IMR-90 (cell line): ENCODE measurements around the gene TXNL4B. TPM values are rescaled to one million over a fixed set of nuclear protein-coding genes. Genes with fewer than 3 reads are reported as not detected.

ENCODE experiments used
- ATAC-seq: fragments of 200-7000 bp; cut with Tn5 transposase; 2 replicates; pipeline ENCODE4 v1.9.1; 2020; ENCODE audit warnings: low read depth, mild to moderate bottlenecking, moderate library complexity
- BruUV-seq: library from RNA; stranded (reverse); fragments of 400-500 nt; replicated peaks from 2 replicates; lab custom pipeline; 2021; lab: Mats Ljungman, UMichigan
- CTCF ChIA-PET: fragments of 300-600 bp; formaldehyde crosslinking; extraction: SDS; loops from one replicate; lab custom pipeline; 2021; ENCODE audit warnings: antibody characterized with exemption; lab: Yijun Ruan, JAX
- POLR2A ChIA-PET: fragments of 300-600 bp; sonication (Branson Sonifier 250); formaldehyde crosslinking; loops from one replicate; lab custom pipeline; 2022; ENCODE audit warnings: antibody characterized with exemption; ENCODE audit not compliant: unreplicated experiment; lab: Charles Lee
- DNase-seq: peaks from one replicate; pipeline ENCODE4 v3.0.0; 2013
- H2AFZ ChIP-seq: replicated peaks from 2 replicates; pipeline ENCODE3; 2013; ENCODE audit warnings: low read length, mild to moderate bottlenecking; ENCODE audit not compliant: poor library complexity
- H2AK5ac ChIP-seq: 2 replicates; pipeline ENCODE4 v1.6.1; 2013; ENCODE audit warnings: low read depth, low read length, inconsistent platforms
- H2AK9ac ChIP-seq: replicated peaks from 2 replicates; pipeline ENCODE3; 2013; ENCODE audit warnings: mild to moderate bottlenecking, low read depth, low read length, moderate library complexity; ENCODE audit not compliant: poor library complexity
- H2BK120ac ChIP-seq: 2 replicates; pipeline ENCODE4 v1.6.1; 2013; ENCODE audit warnings: low read depth, low read length, inconsistent platforms
- H2BK15ac ChIP-seq: 3 replicates; pipeline ENCODE4 v1.6.1; 2013; ENCODE audit warnings: low read depth, low read length, inconsistent platforms
- H2BK20ac ChIP-seq: 2 replicates; pipeline ENCODE4 v1.6.1; 2013; ENCODE audit warnings: low read depth, mild to moderate bottlenecking, inconsistent platforms, low read length, moderate library complexity
- H2BK5ac ChIP-seq: 2 replicates; pipeline ENCODE4 v1.6.1; 2013; ENCODE audit warnings: mild to moderate bottlenecking, low read depth, low read length, inconsistent platforms; ENCODE audit not compliant: poor library complexity, severe bottlenecking
- H3K14ac ChIP-seq: replicated peaks from 2 replicates; pipeline ENCODE4 v1.6.1; 2013; ENCODE audit warnings: low read depth, low read length, inconsistent platforms
- H3K18ac ChIP-seq: 2 replicates; pipeline ENCODE4 v1.6.1; 2013; ENCODE audit warnings: low read depth, low read length, control low read depth
- H3K23ac ChIP-seq: 2 replicates; pipeline ENCODE4 v1.6.1; 2013; ENCODE audit warnings: low read depth, low read length, inconsistent platforms
- H3K27ac ChIP-seq: 2 replicates; pipeline ENCODE4 v1.5.1; 2013; ENCODE audit warnings: mild to moderate bottlenecking, control low read depth, low read length; ENCODE audit not compliant: insufficient read depth
- H3K27me3 ChIP-seq: 2 replicates; pipeline ENCODE4 v1.6.1; 2013; ENCODE audit warnings: low read length; ENCODE audit not compliant: control insufficient read depth, insufficient read depth
- H3K36me3 ChIP-seq: 2 replicates; pipeline ENCODE4 v1.6.1; 2013; ENCODE audit warnings: low read length, mixed read lengths; ENCODE audit not compliant: control insufficient read depth, insufficient read depth
- H3K4ac ChIP-seq: 2 replicates; pipeline ENCODE4 v1.6.1; 2013; ENCODE audit warnings: low read depth, low read length, inconsistent platforms
- H3K4me1 ChIP-seq: 2 replicates; pipeline ENCODE4 v1.6.1; 2013; ENCODE audit warnings: low read length, mixed read lengths; ENCODE audit not compliant: control insufficient read depth, insufficient read depth
- H3K4me2 ChIP-seq: 2 replicates; pipeline ENCODE4 v1.6.1; 2013; ENCODE audit warnings: low read depth, mild to moderate bottlenecking, control low read depth, low read length, moderate library complexity
- H3K4me3 ChIP-seq: 2 replicates; pipeline ENCODE4 v1.5.1; 2013; ENCODE audit warnings: low read depth, mild to moderate bottlenecking, control low read depth, low read length, moderate library complexity; ENCODE audit not compliant: insufficient read depth
- H3K56ac ChIP-seq: 2 replicates; pipeline ENCODE4 v1.6.1; 2013; ENCODE audit warnings: low read length, inconsistent platforms; ENCODE audit not compliant: insufficient read depth; ENCODE audit errors: extremely low read depth
- H3K79me1 ChIP-seq, 2 experiments: 2 replicates each; pipeline ENCODE4 v1.6.1; 2013; ENCODE audit warnings: low read length in 2 of 2, inconsistent platforms in 1 of 2, low read depth in 1 of 2
- H3K9ac ChIP-seq: 2 replicates; pipeline ENCODE4 v1.6.1; 2013; ENCODE audit warnings: low read depth, low read length, control low read depth
- H3K9me1 ChIP-seq: 2 replicates; pipeline ENCODE4 v1.6.1; 2013; ENCODE audit warnings: low read length, inconsistent platforms; ENCODE audit not compliant: insufficient read depth
- H3K9me3 ChIP-seq: 2 replicates; pipeline ENCODE4 v1.6.1; 2013; ENCODE audit warnings: low read length; ENCODE audit not compliant: control insufficient read depth, insufficient read depth
- H4K20me1 ChIP-seq: 2 replicates; pipeline ENCODE4 v1.6.1; 2013; ENCODE audit warnings: low read length, inconsistent platforms; ENCODE audit not compliant: insufficient read depth
- H4K5ac ChIP-seq: 2 replicates; pipeline ENCODE4 v1.6.1; 2013; ENCODE audit warnings: mild to moderate bottlenecking, low read depth, low read length, control low read depth
- H4K8ac ChIP-seq, 2 experiments: 2 replicates each; pipeline ENCODE4 v1.6.1; 2013; ENCODE audit warnings: low read depth in 2 of 2, low read length in 2 of 2, control low read depth in 1 of 2, inconsistent platforms in 1 of 2
- H4K91ac ChIP-seq: 2 replicates; pipeline ENCODE4 v1.6.1; 2013; ENCODE audit warnings: low read depth, low read length, inconsistent platforms; ENCODE audit not compliant: insufficient read depth
- CEBPB ChIP-seq: IDR thresholded peaks from 2 replicates; pipeline ENCODE4 v1.6.1; 2012; ENCODE audit warnings: low read depth, low read length, improper control_type of control experiment
- CHD1 ChIP-seq: IDR thresholded peaks from 2 replicates; pipeline ENCODE4 v1.6.1; 2012; ENCODE audit warnings: low read depth, low read length, improper control_type of control experiment
- FOS ChIP-seq: fragments of 150-350 bp; IDR thresholded peaks from 2 replicates; pipeline ENCODE4 v1.6.1; 2016; ENCODE audit warnings: low read depth, low read length
- MAFK ChIP-seq: IDR thresholded peaks from 2 replicates; pipeline ENCODE4 v1.6.1; 2012; ENCODE audit warnings: low read depth, low read length, improper control_type of control experiment
- NFE2L2 ChIP-seq: fragments of 150-350 bp; IDR thresholded peaks from 2 replicates; pipeline ENCODE4 v1.6.1; 2016; ENCODE audit warnings: low read depth, mild to moderate bottlenecking, low read length
- POLR2A ChIP-seq: IDR thresholded peaks from 2 replicates; pipeline ENCODE4 v1.6.1; 2012; ENCODE audit warnings: mild to moderate bottlenecking, low read depth, low read length
- RCOR1 ChIP-seq: IDR thresholded peaks from 2 replicates; pipeline ENCODE4 v1.6.1; 2012; ENCODE audit warnings: mild to moderate bottlenecking, low read length, improper control_type of control experiment; ENCODE audit not compliant: insufficient replicate concordance
- SMC3 ChIP-seq: fragments of 150-350 bp; IDR thresholded peaks from 2 replicates; pipeline ENCODE4 v1.6.1; 2016; ENCODE audit warnings: low read depth, mild to moderate bottlenecking, antibody characterized with exemption, low read length, moderate library complexity
- WGBS, 2 experiments: methylation state at CpG; one replicate each; pipeline versions ENCODE4 v1.1.5 to v1.1.7; 2013; ENCODE audit warnings: missing lambda C conversion rate in 2 of 2; ENCODE audit not compliant: insufficient read length in 1 of 2; ENCODE audit errors: extremely low coverage in 2 of 2; 5-methylcytosine and 5-hydroxymethylcytosine counted together
- dilution Hi-C: fragments of 300-500 bp; cut with HindIII; formaldehyde crosslinking; loops from one replicate; pipeline ENCODE4 v1.14.3; 2018; ENCODE audit warnings: low sequenced_read_pairs; ENCODE audit not compliant: unreplicated experiment
- in situ Hi-C: fragments of 300-500 bp; cut with MboI; formaldehyde crosslinking; loops from 3 replicates; pipeline ENCODE4 v1.14.3; 2019; ENCODE audit warnings: low sequenced_read_pairs, inconsistent platforms, mixed read lengths
- intact Hi-C: fragments of 100-400 bp; cut with micrococcal nuclease; formaldehyde crosslinking; loops from 2 replicates; pipeline ENCODE4 v1.10.0; 2022
- polyA plus RNA-seq, 3 experiments: library from polyadenylated mRNA; depleted of rRNA; stranded (reverse); fragments of >200 nt; gene quantifications; 2 replicates each; pipeline ENCODE4 v1.2.3, GENCODE V29; 2012; ENCODE audit warnings: low replicate concordance in 1 of 3
- total RNA-seq: library from RNA; depleted of rRNA; stranded (reverse); fragments of >200 nt; gene quantifications from 2 replicates; pipeline ENCODE4 v1.2.3, GENCODE V29; 2012
- TF ChIP-seq, protein P1 (sequence below): fragments of 150-350 bp; IDR thresholded peaks from 2 replicates; pipeline ENCODE4 v1.6.1; 2016; ENCODE audit warnings: low read depth, mild to moderate bottlenecking, low read length, moderate library complexity, borderline replicate concordance

TXNL4B gene
- total and polyA plus RNA-seq, 2 of the 4 experiments (the other 2 are of a cell fraction): 5.4 to 8.6 TPM

DNA sequence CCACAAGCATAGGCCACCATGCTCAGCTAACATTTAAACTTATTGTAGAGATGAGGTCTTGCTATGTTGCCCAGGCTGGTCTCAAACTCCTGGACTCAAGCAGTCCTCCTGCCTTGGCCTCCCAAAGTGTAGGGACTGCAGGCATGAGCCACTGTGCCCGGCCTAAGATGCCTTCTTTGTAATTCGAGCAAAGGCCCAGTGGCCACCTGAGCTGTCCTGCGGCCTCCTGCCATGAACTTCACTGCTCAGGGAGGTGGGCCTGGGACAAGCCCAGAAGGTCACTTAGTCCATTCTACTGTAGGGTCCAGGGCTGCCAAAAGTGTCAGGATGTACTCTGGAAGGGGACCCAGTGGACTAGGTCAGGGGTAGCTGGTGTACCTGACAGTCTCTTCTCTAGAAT, 30.7 kb upstream of the TXNL4B start:
- H3K4me3 ChIP-seq: no peak overlapping the region
- H4K8ac ChIP-seq: no peak overlapping the region
- H2AK9ac ChIP-seq: no peak overlapping the region
- H4K20me1 ChIP-seq: 0 out of 2 replicates have a peak, but pooled peaks cover 4% of the 10 kb centered on the region
- H3K23ac ChIP-seq: no peak overlapping the region
- H3K14ac ChIP-seq: no peak overlapping the region
- DNase-seq (no peak), ATAC-seq (no peak)
- no peak overlapping the region for H3K4me2 ChIP-seq
- BruUV-seq: no TSS peak
- no peak overlapping the region for H2AK5ac ChIP-seq
- H4K5ac ChIP-seq: no peak overlapping the region
- no peak overlapping the region for H2AFZ ChIP-seq
- no peak overlapping the region for H2BK120ac ChIP-seq
- H3K18ac ChIP-seq: no peak overlapping the region
- ChIA-PET POLR2A (no interaction called here), CTCF (interaction anchor here (1.1 to 1.9 kb wide), 5 partner anchors 10 to 1755 kb away, joined by 3 to 8 read pairs (median 5); no protein-coding TSS in a partner anchor)
- intact Hi-C loops (loop anchor here (10.0 kb wide), 4 partner anchors 281 to 1911 kb away; no protein-coding TSS in a partner anchor), in situ Hi-C loops (loop anchor here (10.0 kb wide), 1 partner anchor 341 kb away; no protein-coding TSS in a partner anchor), dilution Hi-C loops (no loop called here)
- H2BK15ac ChIP-seq: no peak overlapping the region
- WGBS, 2 experiments: no CpG with 5 or more reads among the region's 3 CpGs
- H3K27me3 ChIP-seq: peaks cover 3% of the 10 kb centered on the region; the same call in 1 of the 2 replicates
- H3K36me3 ChIP-seq: no peaks in the 10 kb centered on the region
- no peak overlapping the region for H3K27ac ChIP-seq
- H4K91ac ChIP-seq: no peak overlapping the region
- no peak overlapping the region for H2BK5ac ChIP-seq
- no peaks in the 10 kb centered on the region for H3K9me3 ChIP-seq
- H3K4ac ChIP-seq: no peak overlapping the region
- H3K79me1 ChIP-seq: no peaks in the 10 kb centered on the region
- no peak overlapping the region for H3K56ac ChIP-seq
- H2BK20ac ChIP-seq: no peak overlapping the region
- no peaks in the 10 kb centered on the region for H3K9me1 ChIP-seq
- no peak for TF ChIP-seq NFE2L2
- TF ChIP-seq POLR2A: no peak
- no peak for TF ChIP-seq RCOR1
- no peak for TF ChIP-seq SMC3
- no peak for TF ChIP-seq FOS
- TF ChIP-seq MAFK: no peak
- no peak for TF ChIP-seq CHD1
- no peak for TF ChIP-seq CEBPB
- TF ChIP-seq, protein P1, sequence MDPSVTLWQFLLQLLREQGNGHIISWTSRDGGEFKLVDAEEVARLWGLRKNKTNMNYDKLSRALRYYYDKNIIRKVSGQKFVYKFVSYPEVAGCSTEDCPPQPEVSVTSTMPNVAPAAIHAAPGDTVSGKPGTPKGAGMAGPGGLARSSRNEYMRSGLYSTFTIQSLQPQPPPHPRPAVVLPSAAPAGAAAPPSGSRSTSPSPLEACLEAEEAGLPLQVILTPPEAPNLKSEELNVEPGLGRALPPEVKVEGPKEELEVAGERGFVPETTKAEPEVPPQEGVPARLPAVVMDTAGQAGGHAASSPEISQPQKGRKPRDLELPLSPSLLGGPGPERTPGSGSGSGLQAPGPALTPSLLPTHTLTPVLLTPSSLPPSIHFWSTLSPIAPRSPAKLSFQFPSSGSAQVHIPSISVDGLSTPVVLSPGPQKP: no peak
- no peaks in the 10 kb centered on the region for H3K4me1 ChIP-seq
- no peak overlapping the region for H3K9ac ChIP-seq
